OCI-LY7 (cell line): ENCODE results near the gene MFSD2A.

ENCODE experiments used
- EZH2phosphoT487 ChIP-seq: fragments of 200-600 bp; sonication (generic); IDR thresholded peaks from 2 replicates; pipeline ENCODE4 v1.6.1; 2018; ENCODE audit warnings: low read depth, borderline replicate concordance, mild to moderate bottlenecking, mixed run types, antibody characterized with exemption, low read length, moderate library complexity, mixed read lengths
- TF ChIP-seq, protein P1 (sequence below): fragments of 200-600 bp; sonication (generic); conservative IDR thresholded peaks from 2 replicates; pipeline ENCODE4 v1.5.1; 2014; ENCODE audit warnings: mild to moderate bottlenecking, antibody characterized with exemption, low read length, moderate library complexity, mixed read lengths

DNA sequence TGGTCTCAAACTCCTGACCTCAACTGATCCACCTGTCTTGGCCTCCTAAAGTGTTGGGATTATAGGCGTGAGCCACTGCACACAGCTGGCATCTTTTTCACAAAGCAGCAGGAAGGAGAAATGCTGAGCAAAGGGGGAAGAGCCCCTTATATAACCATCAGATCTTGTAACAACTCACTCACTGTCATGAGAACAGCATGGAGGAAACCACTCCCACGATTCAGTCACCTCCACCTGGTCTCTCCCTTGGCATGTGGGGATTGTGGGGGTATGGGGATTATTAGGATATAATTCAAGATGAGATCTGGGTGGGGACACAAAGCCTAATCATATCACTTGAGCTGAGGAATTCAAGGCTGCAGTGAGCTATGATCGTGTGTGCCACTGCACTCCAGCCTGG, 3.0 kb upstream of the MFSD2A start:
- TF ChIP-seq, protein P1, sequence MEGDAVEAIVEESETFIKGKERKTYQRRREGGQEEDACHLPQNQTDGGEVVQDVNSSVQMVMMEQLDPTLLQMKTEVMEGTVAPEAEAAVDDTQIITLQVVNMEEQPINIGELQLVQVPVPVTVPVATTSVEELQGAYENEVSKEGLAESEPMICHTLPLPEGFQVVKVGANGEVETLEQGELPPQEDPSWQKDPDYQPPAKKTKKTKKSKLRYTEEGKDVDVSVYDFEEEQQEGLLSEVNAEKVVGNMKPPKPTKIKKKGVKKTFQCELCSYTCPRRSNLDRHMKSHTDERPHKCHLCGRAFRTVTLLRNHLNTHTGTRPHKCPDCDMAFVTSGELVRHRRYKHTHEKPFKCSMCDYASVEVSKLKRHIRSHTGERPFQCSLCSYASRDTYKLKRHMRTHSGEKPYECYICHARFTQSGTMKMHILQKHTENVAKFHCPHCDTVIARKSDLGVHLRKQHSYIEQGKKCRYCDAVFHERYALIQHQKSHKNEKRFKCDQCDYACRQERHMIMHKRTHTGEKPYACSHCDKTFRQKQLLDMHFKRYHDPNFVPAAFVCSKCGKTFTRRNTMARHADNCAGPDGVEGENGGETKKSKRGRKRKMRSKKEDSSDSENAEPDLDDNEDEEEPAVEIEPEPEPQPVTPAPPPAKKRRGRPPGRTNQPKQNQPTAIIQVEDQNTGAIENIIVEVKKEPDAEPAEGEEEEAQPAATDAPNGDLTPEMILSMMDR: no peak
- no peak for TF ChIP-seq EZH2phosphoT487
